SK-N-MC (cell line): Measurements from ENCODE around the gene ELF2.

Experiments used
- EZH2 ChIP-seq: fragments of 200-600 bp; sonication (generic); IDR thresholded peaks from one replicate; pipeline ENCODE4 v1.6.1; 2017; ENCODE audit warnings: antibody characterized with exemption
- FOXP2 ChIP-seq: optimal IDR thresholded peaks from 2 replicates; pipeline ENCODE3; 2011; ENCODE audit warnings: mild to moderate bottlenecking, moderate library complexity; ENCODE audit not compliant: insufficient read depth; ENCODE audit errors: extremely low read length, control extremely low read depth
- POLR2AphosphoS5 ChIP-seq: IDR thresholded peaks from 2 replicates; pipeline ENCODE4 v1.6.1; 2012; ENCODE audit warnings: mild to moderate bottlenecking, low read depth, low read length, borderline replicate concordance

DNA sequence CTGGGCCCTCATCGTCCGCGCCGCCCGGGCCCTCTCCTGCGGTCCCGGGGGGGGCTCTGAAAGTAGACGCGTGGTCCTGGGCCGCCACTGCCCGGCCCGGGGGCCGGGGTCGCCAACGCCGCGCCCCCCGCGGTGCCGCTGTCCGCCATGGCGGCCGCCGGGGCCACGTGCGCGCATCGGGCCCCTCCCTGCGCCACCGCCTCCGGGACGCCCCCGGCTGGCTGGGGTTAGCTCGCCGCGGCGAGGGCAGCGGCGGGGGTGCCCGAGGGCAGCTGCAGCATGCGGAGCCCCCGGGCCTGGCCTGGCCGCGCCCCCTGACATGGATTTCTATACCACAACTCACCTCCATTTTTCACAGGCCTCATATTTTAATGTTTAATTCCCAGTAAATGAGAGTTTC, 61.8 kb downstream of the ELF2 start:
- TF ChIP-seq POLR2AphosphoS5 (no peak), EZH2 (no peak), FOXP2 (no peak)
